ENCODE results near the gene SLAMF8.

Gene SLAMF8

DNA sequence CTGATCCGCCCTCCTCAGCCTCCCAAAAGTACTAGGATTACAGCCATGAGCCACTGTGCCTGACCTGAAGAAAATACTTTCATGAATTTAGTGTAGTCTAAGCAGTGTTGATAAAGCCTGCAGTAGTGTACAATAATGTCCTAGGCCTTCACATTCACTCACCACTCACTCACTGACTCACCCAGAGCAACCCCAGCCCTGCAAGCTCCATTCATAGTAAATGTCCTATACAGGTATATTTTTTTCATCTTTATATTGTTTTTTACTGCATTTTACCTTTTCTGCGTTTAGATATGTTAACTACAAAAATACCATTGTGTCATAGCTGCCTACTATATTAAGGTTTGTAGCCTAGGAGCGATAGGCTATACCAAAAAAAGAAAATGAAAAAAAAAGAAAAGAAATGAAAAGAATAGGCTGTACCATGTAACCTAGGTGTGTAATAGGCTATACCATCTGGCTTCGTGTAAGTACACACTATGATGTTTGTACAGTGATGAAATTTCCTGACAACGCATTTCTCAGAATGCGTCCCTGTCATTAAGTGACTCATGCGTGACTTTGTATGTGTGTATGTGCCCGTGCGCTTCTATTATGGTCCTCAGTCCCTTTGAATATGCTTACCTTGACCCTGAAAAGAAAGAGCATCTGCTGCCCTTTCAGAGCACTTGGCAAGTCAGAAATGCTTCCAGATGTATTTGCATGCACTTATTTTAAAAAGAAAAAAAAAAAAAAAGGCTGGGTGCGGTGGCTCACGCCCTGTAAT, 9.2 kb upstream of the SLAMF8 start:
- DNase-seq (ENCODE audit: low read depth, low spot score) = no peak

DNA sequence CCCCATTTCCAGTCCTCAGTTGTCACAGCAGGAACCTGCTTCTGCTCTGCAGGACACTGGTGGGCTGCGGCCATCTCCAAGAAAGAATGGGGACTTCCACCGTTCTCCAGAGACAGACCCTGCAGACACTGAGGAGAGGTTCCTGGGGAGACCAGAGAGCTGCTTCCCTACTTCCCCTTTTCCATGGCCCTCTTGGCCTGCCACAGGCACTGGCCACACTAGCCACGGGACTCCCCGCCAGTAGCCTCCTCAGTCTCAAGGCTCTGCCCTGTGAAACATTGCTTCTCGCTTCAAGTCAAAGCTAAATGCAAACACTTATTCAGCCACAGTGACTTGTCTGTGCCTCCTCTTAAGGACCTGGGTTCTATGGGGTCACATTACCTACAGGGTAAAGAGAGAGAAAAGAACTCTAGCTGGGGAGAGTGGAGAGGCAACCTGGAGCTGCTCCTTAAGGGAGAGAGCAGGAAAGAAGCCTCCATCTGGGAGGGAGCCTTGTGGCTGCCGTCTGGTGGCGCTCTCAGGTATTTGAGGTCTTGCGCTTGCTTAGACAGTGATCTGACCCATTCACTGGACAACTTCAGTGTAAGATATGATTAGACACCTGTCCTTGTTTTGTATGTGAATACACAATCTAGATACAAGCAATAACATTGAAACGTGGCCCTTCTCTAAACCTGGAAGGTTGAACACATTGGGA, 5.4 kb upstream of the SLAMF8 start:
- DNase-seq (ENCODE audit: low read depth, low spot score) = no peak

DNA sequence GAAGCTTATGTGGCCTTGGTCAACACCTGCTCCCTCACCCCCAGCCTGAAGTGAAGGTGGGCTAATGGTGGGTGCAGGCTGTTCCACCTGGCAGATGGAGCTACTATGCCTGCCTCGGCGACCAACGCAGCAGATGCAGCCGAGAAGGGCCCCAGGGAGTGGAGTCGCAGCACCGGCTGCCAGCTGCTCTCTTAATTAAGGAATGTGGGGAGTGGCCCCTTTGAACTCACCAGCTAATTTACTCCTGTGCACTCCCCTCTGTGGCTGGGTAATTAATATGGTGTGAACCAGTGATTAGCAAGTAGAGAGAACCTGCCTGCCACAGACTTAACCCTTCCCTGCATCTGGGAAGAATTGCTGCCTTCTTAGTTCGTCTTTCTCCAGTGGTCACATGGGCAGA, 3.3 kb upstream of the SLAMF8 start:
- no peak for DNase-seq (ENCODE audit: low read depth, low spot score)

GRCh38 chr1:159825564-159825963, 1.1 kb upstream of the SLAMF8 start:
- DNase-seq (ENCODE audit: low read depth, low spot score) = no peak

DNA sequence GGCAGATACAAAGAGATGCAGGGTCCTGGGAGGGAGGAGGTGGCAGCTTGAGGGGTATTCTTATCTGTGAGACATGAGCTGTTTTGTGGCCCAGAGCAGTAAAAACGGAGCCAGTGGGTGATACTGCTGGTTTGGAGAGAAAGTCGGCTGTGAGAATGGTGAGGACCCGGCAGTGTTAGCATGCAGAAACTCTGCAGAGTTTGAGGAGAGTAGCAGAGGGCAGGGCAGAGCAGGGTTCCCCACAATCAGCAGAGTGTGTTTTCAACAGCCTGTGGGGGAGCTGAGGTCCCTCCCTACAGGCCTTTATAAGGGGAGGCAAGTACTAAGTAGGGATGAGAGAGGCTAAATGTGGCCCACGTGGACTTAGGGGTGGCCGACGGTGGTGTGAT, 423 bp downstream of the SLAMF8 start:
- DNase-seq (ENCODE audit: low read depth, low spot score) = no peak

GRCh38 chr1:159827549-159827948, 876 bp downstream of the SLAMF8 start:
- no peak for DNase-seq (ENCODE audit: low read depth, low spot score)

- no peak for DNase-seq (ENCODE audit: low read depth, low spot score)
Observed at GRCh38 chr1:159828176-159828575, 1.5 kb downstream of the SLAMF8 start.

GRCh38 chr1:159828581-159829272, 2.1 kb downstream of the SLAMF8 start:
- DNase-seq (ENCODE audit: low read depth, low spot score) = no peak

DNA sequence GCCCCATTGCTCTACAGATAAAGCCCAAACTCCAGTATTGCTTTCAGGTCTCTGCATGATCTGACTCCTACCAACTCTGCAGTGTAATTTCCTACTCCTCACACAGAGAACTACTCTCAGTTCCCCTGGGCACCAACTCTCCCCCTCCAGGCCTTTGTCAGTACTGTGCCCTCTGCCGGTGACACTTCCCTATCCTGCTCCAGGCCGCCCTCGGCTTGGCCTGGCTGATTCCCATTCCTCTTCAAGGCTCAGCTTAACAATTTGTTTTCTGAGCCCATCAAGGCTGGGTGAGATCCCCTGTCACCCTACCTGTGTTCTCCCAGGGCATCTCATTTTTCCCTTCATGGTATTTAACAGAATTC, 2.6 kb downstream of the SLAMF8 start:
- DNase-seq (ENCODE audit: low read depth, low spot score) = no peak

DNA sequence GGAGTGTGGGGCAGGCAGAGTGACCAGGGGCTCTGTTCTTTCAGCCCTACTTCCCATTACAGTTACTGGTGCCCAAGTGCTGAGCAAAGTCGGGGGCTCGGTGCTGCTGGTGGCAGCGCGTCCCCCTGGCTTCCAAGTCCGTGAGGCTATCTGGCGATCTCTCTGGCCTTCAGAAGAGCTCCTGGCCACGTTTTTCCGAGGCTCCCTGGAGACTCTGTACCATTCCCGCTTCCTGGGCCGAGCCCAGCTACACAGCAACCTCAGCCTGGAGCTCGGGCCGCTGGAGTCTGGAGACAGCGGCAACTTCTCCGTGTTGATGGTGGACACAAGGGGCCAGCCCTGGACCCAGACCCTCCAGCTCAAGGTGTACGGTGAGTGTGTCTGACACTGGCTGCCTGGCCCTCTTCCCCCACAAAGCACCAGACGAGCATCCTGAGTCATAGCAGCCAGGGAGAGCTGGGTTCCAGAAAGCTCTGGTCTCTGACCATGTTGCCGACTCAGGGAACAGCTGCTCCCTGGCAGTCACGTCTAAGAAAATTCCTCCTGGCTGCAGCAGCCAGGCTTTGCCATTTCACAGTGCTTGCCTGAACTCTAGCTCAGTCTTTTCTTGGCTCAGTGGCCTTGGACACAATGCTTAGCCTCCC, 3.3 kb downstream of the SLAMF8 start:
- DNase-seq (ENCODE audit: low read depth, low spot score) = no peak

DNA sequence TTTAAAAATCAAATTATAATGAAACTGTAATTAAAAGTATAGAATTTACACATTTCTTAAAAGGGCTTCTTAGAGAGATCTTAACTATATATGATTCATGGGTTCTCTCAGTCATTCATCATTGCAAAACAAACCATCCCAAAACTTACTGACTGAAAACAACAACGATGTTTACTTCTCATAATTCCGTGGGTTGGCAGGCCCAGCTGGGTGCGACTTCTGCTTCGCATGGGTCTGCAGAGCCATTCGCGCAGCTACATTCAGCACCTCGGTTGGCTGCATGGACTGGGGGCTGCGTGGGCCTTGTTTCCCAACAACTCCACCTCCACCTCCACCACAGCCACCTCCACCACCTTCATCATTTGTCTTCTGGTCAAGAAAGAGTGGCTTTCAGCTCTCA, 4.0 kb downstream of the SLAMF8 start:
- DNase-seq (ENCODE audit: low read depth, low spot score) = no peak

- DNase-seq (ENCODE audit: low read depth, low spot score) = no peak
Observed at GRCh38 chr1:159831412-159832141, 4.9 kb downstream of the SLAMF8 start.

GRCh38 chr1:159832309-159832708, 5.6 kb downstream of the SLAMF8 start:
- DNase-seq (ENCODE audit: low read depth, low spot score) = no peak

- no peak for DNase-seq (ENCODE audit: low read depth, low spot score)
Observed at GRCh38 chr1:159835356-159835755, 8.7 kb downstream of the SLAMF8 start.

DNA sequence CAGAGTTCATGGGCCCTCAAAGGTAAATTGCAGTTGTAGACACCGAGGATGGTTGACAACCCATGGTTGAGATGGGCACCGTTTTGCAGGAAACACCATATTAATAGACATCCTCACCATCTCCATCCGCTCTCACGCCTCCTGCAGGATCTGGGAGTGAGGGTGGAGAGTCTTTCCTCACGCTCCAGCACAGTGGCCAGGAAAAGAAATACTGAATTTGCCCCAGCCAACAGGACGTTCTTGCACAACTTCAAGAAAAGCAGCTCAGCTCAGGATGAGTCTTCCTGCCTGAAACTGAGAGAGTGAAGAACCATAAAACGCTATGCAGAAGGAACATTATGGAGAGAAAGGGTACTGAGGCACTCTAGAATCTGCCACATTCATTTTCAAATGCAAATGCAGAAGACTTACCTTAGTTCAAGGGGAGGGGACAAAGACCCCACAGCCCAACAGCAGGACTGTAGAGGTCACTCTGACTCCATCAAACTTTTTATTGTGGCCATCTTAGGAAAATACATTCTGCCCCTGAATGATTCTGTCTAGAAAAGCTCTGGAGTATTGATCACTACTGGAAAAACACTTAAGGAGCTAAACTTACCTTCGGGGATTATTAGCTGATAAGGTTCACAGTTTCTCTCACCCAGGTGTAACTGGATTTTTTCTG, 9.3 kb downstream of the SLAMF8 start:
- DNase-seq (ENCODE audit: low read depth, low spot score) = no peak

DNA sequence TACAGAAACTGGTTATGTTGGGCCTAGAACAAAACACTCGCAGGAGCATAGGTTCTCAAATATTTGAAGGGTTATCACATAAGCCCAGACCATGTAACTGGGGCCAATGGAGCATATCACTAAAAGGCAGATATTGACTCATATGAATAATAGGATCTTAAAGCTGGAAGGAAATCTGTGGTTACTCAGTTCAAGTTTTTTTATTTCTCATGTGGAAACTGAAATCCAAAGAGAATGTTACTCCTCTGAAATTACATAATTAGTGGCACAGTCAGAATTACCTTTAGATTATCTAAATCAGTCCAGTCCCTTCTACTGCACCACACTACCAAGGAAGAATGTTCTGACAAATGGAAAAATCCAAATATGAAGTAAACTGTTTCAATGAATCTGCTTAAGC, 12.0 kb downstream of the SLAMF8 start:
- no peak for DNase-seq (ENCODE audit: low read depth, low spot score)

DNA sequence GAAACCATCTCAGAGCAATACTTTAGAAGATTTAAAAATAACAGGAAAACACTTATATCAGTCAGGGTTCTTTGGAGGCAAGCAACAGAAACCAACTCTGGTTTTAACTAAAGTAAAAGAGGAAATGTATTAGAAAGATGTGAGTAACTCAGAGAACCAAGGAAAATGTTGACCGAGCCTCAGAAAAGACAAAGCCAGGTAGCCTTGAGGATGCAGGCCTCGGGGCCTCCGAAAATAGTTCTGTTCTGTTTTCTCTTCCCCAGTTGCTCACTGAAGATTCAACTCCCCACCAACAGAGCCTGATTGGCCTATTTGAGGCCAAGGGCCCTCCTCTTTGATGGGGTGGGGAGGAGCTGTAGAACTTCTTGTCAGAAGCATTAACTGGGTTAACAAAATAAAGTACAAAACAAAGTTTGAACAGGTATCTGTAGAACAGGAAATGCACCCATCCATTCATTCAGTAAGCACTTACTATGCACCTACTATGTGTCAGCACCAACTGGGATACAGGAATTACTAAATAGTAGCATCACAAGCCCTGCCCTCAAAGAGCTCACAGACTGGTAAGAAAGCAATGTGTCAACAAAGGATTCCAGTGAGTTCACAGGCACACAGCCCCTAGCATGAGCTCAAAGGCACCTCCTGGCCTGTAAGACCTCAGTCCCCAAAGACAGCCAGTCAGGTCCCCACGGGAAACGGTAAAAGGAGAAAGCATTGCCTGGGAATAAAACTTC, 12.6 kb downstream of the SLAMF8 start:
- DNase-seq (ENCODE audit: low read depth, low spot score) = no peak

GRCh38 chr1:159841749-159842148, 15.1 kb downstream of the SLAMF8 start:
- no peak for DNase-seq (ENCODE audit: low read depth, low spot score)

DNA sequence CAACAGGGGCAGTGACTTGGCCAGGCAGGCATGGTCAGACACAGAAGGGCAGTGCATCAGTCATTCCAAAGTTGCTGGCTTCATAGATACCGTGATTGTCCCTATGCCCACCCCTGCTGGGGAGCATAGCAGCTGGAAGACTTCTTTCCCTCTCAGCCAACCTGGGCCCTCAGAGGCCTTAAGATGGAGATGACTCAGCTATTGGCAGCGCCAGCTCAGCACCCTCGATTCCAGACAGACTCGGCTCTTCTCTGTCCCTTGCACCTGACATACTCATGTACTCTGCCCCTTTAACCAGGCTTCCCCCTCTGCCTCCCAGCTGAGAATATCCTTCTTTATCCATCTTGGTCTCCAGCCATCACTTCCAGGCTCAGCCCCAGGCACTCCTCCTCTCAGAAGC, 16.8 kb downstream of the SLAMF8 start:
- DNase-seq (ENCODE audit: low read depth, low spot score) = no peak
